ENCODE measurements around the gene PALD1.

PALD1 gene

GRCh38 chr10:70504521-70505358 is 26.2 kb downstream of the PALD1 start:
- in situ Hi-C loops (cut with HindIII; ENCODE audit: low sequenced_read_pairs) = no loop called here

DNA sequence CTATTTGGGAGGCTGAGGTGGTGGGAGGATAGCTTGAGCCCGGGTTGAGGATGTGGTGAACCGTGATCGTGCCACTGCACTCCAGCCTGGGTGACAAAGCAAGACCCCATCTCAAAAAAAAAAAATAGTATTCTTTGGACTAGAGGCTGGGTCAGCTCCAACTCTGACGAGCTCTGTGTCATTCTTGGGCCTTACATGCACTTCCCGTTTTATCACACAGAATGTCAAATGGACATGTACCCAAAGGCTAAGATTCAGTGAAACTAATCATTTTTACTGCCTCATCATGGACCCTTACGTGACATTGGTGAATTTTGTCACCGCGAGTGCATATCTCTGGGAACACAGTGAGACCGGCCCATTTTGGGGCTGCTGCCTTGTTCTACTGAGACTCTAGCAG is 27.3 kb downstream of the PALD1 start:
- in situ Hi-C loops (cut with HindIII; ENCODE audit: low sequenced_read_pairs) = no loop called here

DNA sequence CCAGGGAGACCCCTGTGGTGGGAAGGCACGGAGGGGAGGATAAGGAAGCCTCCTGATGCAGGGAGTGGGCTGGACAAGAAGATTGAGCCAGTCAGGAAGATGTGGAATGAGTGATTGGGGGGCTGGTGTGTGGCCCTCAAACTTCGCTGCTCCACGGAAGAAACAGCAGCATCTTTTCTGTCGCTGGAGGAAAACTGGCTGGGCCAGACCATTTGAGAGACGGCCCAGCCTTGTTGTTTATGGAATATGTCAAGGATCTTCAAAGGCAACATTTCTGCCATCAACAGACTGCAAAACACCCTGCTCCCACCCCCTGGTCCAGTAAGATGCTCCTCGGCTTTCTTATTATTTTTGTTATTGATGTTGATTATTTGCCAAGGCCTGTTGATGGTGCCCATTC is 29.4 kb downstream of the PALD1 start:
- in situ Hi-C loops (cut with HindIII; ENCODE audit: low sequenced_read_pairs) = no loop called here

DNA sequence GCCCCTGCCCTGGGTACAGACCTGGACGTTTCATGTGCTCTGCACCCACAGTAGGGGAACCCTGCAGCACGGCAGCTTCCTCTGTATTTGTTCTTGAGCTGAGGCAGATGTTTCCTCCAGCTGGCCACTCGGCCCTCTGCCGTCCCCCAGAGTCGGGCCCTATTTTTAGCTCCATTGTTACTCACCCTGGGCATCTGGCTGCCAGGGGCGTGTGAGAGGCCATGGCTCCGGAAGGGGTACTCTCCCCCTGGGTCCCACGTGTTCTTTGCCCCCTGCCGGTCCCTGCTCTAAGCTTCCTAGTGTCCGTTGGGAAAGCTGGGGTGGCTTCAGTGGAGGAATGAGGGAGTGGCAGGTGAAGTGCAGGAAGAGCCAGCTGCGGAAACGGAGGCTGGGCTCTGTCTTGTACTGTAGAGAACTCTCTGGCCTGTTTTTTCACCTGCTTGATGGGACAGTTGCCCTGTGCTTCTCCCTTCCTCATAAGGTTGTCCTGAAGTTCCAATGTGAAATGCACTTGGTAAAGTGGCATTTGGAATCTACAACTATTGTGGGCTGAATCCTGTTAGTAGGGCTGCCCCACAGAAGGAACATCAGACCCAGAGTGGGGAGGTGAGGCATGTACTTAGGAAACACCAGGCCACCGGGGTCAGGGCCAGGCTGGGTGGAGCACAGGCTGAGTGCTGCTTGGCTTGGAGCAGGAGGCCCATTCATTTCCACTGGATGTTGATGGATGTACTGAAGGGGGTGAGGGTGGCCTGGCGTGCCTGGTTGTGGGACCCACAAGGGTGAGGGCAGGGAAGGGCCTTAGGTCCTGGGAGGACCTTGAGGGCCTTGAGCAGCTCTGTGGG is 30.6 kb downstream of the PALD1 start:
- in situ Hi-C loops (cut with HindIII; ENCODE audit: low sequenced_read_pairs) = no loop called here

- in situ Hi-C loops (cut with HindIII; ENCODE audit: low sequenced_read_pairs) = no loop called here
These were observed 31.2 kb downstream of the PALD1 start for GRCh38 chr10:70509757-70510147.

- in situ Hi-C loops (cut with HindIII; ENCODE audit: low sequenced_read_pairs) = no loop called here
These were observed 31.9 kb downstream of the PALD1 start for GRCh38 chr10:70510453-70510852.

DNA sequence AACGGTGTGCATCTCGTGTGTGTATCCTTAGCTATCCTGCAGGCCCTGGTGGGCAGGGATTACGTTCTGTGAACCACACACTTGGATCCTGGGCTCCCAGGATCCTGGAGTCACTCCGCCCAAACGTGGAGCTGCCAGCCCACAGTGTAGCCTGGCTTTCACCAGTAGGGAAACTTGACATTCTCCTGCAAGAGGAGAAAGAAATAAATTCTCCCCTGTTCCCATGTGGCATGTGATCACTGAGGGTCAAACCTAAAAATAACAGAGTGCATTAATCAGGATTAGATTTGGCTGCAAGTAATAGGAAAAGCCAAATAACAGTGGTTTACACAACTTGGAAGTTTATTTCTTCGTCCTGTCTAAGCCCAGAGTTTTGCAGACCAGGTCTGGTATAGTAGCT is 32.3 kb downstream of the PALD1 start:
- in situ Hi-C loops (cut with HindIII; ENCODE audit: low sequenced_read_pairs) = no loop called here

DNA sequence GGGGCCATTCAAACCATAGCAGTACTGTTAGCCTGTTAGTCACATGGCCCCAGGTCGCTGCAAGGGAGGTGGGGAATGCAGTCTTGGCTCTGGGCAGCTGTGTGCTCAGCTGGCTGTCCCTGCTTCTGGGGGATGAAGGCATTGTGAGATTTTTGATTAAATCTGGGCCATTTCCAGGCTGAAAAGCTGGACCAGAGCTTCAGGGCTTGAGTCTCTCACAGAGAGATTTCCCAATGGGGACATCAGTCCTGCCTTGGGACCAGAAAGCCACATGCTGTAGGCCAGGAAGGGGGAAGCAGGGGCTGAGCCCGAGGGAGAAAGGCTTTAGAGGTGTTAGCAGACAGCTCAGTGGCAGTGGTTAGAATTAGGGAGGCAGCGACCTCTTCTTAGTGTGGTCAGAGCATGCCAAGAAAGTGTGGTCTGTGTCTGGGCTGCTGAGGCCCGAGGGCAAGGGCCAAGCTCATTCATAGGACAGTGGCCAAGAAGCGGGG is 33.6 kb downstream of the PALD1 start:
- in situ Hi-C loops (cut with HindIII; ENCODE audit: low sequenced_read_pairs) = no loop called here

- in situ Hi-C loops (cut with HindIII; ENCODE audit: low sequenced_read_pairs) = no loop called here
These were observed 35.3 kb downstream of the PALD1 start for GRCh38 chr10:70513848-70514309.

GRCh38 chr10:70514591-70514990 is 36.0 kb downstream of the PALD1 start:
- in situ Hi-C loops (cut with HindIII; ENCODE audit: low sequenced_read_pairs) = no loop called here

GRCh38 chr10:70515035-70515667 is 36.6 kb downstream of the PALD1 start:
- in situ Hi-C loops (cut with HindIII; ENCODE audit: low sequenced_read_pairs) = no loop called here

GRCh38 chr10:70518695-70519094 is 40.1 kb downstream of the PALD1 start:
- in situ Hi-C loops (cut with HindIII; ENCODE audit: low sequenced_read_pairs) = no loop called here

- in situ Hi-C loops (cut with HindIII; ENCODE audit: low sequenced_read_pairs) = no loop called here
These were observed 44.5 kb downstream of the PALD1 start for GRCh38 chr10:70523057-70523456.

DNA sequence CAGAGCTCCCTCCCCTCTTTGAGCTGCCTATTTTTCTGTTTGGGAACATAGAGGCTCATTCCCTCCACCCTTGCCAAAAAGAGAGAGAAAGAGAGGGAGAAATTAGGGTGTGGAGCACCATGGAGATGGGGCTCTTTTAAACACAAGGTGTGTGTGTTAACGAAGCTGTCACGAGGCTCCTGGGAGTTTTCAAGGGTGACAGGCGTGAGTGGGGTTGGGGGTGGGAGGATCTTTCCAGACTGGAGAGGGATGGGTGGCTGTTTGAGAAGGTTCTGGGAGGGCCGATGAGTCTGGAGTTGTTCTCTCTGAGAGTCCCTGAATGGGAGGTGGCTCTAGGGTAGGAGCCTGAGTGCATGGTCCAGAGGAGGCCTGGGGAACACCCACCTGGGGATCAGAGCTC is 45.0 kb downstream of the PALD1 start:
- in situ Hi-C loops (cut with HindIII; ENCODE audit: low sequenced_read_pairs) = no loop called here

- in situ Hi-C loops (cut with HindIII; ENCODE audit: low sequenced_read_pairs) = no loop called here
These were observed 49.7 kb downstream of the PALD1 start for GRCh38 chr10:70528314-70528713.

GRCh38 chr10:70528741-70529362 is 50.3 kb downstream of the PALD1 start:
- in situ Hi-C loops (cut with HindIII; ENCODE audit: low sequenced_read_pairs) = no loop called here

DNA sequence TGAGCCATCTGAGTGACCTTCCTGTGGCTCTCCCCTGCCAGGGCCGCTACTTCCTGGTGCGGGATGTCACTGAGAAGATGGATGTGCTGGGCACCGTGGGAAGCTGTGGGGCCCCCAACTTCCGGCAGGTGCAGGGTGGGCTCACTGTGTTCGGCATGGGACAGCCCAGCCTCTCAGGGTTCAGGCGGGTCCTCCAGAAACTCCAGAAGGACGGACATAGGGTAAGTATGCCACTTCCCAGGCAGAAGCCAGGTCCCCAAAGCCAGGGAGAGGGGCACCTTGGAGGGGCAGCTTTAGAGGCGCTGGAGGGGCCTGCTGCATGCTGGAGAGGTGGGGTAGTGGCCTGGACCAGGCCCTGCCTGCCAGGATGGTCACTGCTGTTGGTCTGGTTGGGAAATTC is 51.3 kb downstream of the PALD1 start:
- in situ Hi-C loops (cut with HindIII; ENCODE audit: low sequenced_read_pairs) = no loop called here

DNA sequence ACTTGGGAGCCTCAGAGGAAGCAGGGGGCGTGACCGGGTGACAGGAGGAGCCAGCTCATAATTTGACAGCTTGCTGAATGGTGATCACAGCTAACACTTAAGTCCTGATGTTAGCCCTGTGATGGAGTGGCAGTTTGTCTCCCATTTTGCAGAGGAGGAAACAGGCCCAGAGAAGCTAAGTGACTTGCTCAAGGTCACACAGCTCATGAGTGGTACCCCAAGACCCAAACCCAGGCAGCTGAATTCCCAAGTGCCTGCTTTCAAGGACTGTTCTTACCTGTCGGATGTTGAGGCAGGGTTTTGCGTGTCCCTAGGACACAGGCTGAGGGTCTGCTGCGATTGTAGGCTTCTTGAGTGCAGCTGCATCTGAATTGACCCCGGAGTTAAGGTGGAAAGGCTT is 51.7 kb downstream of the PALD1 start:
- in situ Hi-C loops (cut with HindIII; ENCODE audit: low sequenced_read_pairs) = no loop called here

DNA sequence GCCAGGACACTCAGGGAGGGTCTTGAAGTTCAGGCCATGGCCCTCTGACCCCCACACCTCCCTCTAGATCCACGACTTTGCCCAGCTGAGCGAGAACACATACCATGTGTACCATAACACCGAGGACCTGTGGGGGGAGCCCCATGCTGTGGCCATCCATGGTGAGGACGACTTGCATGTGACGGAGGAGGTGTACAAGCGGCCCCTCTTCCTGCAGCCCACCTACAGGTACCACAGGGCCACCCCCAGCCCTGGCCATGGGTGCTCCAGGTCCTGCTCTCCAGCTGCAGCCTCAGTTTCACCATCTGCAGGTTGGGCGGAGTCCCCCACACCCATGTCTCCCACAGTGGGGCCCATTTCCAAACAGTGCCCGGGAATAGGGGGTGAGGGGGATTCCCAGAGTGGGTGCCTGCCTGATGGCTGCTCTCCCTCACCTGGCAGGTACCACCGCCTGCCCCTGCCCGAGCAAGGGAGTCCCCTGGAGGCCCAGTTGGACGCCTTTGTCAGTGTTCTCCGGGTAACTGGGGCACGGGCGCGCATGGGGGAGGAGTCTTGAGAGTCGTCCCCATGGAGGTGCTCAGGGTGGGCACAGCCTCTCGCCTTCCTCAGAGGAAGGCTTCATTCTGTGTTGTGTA is 54.1 kb downstream of the PALD1 start:
- in situ Hi-C loops (cut with HindIII; ENCODE audit: low sequenced_read_pairs) = no loop called here

DNA sequence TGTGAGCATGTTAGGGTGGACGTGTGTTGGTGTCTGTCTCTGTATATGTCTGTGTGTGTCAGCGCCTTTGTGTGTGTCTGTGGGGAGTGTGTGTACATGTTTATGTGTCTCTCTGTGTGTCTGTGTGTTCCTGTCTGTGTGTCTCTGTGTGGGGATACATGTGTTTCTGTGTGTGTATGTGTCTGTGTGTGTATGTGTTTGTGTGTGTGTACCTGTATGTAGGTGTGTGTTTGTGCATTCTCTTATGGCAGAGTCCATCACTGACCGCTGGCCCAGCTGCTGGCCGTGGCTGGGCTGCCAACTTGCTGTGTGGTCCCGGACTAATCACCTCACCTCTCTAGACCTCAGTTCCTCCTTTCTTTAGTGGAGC is 54.6 kb downstream of the PALD1 start:
- in situ Hi-C loops (cut with HindIII; ENCODE audit: low sequenced_read_pairs) = no loop called here

- in situ Hi-C loops (cut with HindIII; ENCODE audit: low sequenced_read_pairs) = no loop called here
These were observed 55.7 kb downstream of the PALD1 start for GRCh38 chr10:70534281-70534680.
